ENCODE measurements around the gene RRP15.

The RRP15 gene

GRCh38 chr1:218284917-218285635 is at the start of gene RRP15:
Gene RRP15 (plus strand): TSS chr1:218285293. CDS start chr1:218285317, 24 bp downstream.
- no peak for TF ChIP-seq CTCF (IDR thresholded peaks at IDR 0.05; ENCODE audit: low read depth, low read length, missing control alignments)
- in situ Hi-C loops (cut with HindIII; ENCODE audit: low sequenced_read_pairs), result no loop called here
- DNase-seq (ENCODE audit: low read depth), result peak; percentile 85
- H3K4me3 ChIP-seq (ENCODE audit: low read depth, low read length), result peak within 1 kb of the TSS; percentile 87

GRCh38 chr1:218242171-218242570 is 42.9 kb upstream of the RRP15 start:
- no peak overlapping the region for H3K4me3 ChIP-seq (ENCODE audit: low read depth, low read length)
- in situ Hi-C loops (cut with HindIII; ENCODE audit: low sequenced_read_pairs), result no loop called here
- no peak for TF ChIP-seq CTCF (IDR thresholded peaks at IDR 0.05; ENCODE audit: low read depth, low read length, missing control alignments)
- DNase-seq (ENCODE audit: low read depth), result no peak

- DNase-seq (ENCODE audit: low read depth), result no peak
- in situ Hi-C loops (cut with HindIII; ENCODE audit: low sequenced_read_pairs), result no loop called here
- H3K4me3 ChIP-seq (ENCODE audit: low read depth, low read length), result no peak overlapping the region
- TF ChIP-seq CTCF (IDR thresholded peaks at IDR 0.05; ENCODE audit: low read depth, low read length, missing control alignments), result no peak
Measured at GRCh38 chr1:218247339-218247738, 37.8 kb upstream of the RRP15 start.

GRCh38 chr1:218249338-218250140 is 35.6 kb upstream of the RRP15 start:
- DNase-seq (ENCODE audit: low read depth), result no peak
- H3K4me3 ChIP-seq (ENCODE audit: low read depth, low read length), result no peak overlapping the region
- in situ Hi-C loops (cut with HindIII; ENCODE audit: low sequenced_read_pairs), result no loop called here
- no peak for TF ChIP-seq CTCF (IDR thresholded peaks at IDR 0.05; ENCODE audit: low read depth, low read length, missing control alignments)

- no peak for DNase-seq (ENCODE audit: low read depth)
- no peak for TF ChIP-seq CTCF (IDR thresholded peaks at IDR 0.05; ENCODE audit: low read depth, low read length, missing control alignments)
- in situ Hi-C loops (cut with HindIII; ENCODE audit: low sequenced_read_pairs), result no loop called here
- H3K4me3 ChIP-seq (ENCODE audit: low read depth, low read length), result no peak overlapping the region
Measured at GRCh38 chr1:218250492-218250891, 34.6 kb upstream of the RRP15 start.

GRCh38 chr1:218254296-218254946 is 30.7 kb upstream of the RRP15 start:
- in situ Hi-C loops (cut with HindIII; ENCODE audit: low sequenced_read_pairs), result no loop called here
- H3K4me3 ChIP-seq (ENCODE audit: low read depth, low read length), result no peak overlapping the region
- no peak for DNase-seq (ENCODE audit: low read depth)
- TF ChIP-seq CTCF (IDR thresholded peaks at IDR 0.05; ENCODE audit: low read depth, low read length, missing control alignments), result no peak

Measured in astrocyte of the cerebellum (primary cell).